ENCODE results near the gene ANKRD60. TPM values are rescaled to one million over a fixed set of nuclear protein-coding genes. Genes with fewer than 3 reads are reported as not detected.
A peak's percentile ranks its signal among the peaks of the same experiment; 100 is the strongest.

Gene ANKRD60
- total RNA-seq, 1 experiment from 2014 or later, result not detected

DNA sequence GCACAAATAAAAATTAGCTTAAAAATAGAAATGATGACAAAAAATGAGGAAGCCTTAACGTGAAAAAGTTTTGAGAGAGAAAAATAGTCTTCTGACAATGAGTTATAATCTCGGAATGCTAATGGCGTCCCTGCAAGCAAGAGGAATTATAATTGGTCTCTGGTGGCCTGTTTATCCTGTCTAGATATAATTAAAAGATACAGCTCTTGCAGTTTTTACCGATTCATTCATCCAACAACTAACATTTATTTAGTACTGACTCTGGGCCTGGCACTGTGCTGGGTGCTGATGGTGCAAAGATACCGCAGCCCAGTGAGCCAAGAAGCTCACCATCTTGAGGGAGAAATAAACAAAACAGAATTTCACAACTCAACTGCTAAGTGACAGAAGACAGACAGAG lies 31.6 kb upstream of the ANKRD60 start:
- H3K36me3 Mint-ChIP-seq, result peaks cover 10% of the 10 kb centered on the region; the same call in 1 of the 2 replicates
- H3K9me3 Mint-ChIP-seq, result no peaks in the 10 kb centered on the region
- ATAC-seq (no peak), DNase-seq (ENCODE audit: low spot score) (no peak)
- H3K4me1 Mint-ChIP-seq, result peaks cover 30% of the 10 kb centered on the region
- H3K27me3 Mint-ChIP-seq (ENCODE audit: low read depth), result no peaks in the 10 kb centered on the region
- no peak overlapping the region for H3K4me3 Mint-ChIP-seq
- POLR2A ChIA-PET, result no interaction called here
- H3K27ac Mint-ChIP-seq, result no peak overlapping the region
- CTCF ChIA-PET, result no interaction called here
- TF ChIP-seq TCF7 (CRISPR knock-in tag; IDR thresholded peaks at IDR 0.05; ENCODE audit: low read depth) (no peak), CREB1 (CRISPR knock-in tag; IDR thresholded peaks at IDR 0.05) (no peak), NFYB (CRISPR knock-in tag; conservative IDR thresholded peaks at IDR 0.05; ENCODE audit: low read depth) (no peak), SP1 (CRISPR knock-in tag; conservative IDR thresholded peaks at IDR 0.05) (no peak)

DNA sequence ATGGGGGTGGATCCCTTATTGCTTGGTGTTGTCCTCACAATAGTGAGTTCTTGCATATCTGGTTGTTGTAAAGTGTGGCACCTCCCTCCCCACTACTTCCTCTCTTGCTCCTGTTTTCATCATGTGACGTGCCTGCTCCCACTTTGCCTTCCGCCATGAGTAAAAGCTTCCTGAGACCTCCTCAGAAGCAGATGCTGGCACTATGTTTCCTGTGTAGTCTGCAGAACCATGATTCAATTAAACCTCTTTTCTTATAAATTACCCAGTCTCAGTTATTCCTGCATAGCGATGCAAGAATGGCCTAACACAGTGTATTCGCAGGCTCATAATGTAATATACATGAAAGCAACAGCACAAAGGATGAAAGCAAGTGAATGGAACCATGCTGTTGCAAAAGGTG lies 28.4 kb upstream of the ANKRD60 start:
- H3K4me1 Mint-ChIP-seq, result peaks cover 30% of the 10 kb centered on the region
- H3K27ac Mint-ChIP-seq, result peak overlapping the region; percentile 24
- H3K4me3 Mint-ChIP-seq, result no peak overlapping the region
- H3K27me3 Mint-ChIP-seq (ENCODE audit: low read depth), result no peaks in the 10 kb centered on the region
- CTCF ChIA-PET, result interaction anchor here (1.6 kb wide), 1 partner anchor 9 kb away, joined by 4 read pairs; no protein-coding TSS in a partner anchor
- no peak for TF ChIP-seq ZBTB21 (CRISPR knock-in tag; IDR thresholded peaks at IDR 0.05; ENCODE audit: borderline replicate concordance)
- TF ChIP-seq, protein P1, sequence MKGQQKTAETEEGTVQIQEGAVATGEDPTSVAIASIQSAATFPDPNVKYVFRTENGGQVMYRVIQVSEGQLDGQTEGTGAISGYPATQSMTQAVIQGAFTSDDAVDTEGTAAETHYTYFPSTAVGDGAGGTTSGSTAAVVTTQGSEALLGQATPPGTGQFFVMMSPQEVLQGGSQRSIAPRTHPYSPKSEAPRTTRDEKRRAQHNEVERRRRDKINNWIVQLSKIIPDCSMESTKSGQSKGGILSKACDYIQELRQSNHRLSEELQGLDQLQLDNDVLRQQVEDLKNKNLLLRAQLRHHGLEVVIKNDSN (CRISPR knock-in tag; IDR thresholded peaks at IDR 0.05), result peak; percentile 36; the same call in 1 of the 2 replicates
- H3K9me3 Mint-ChIP-seq, result peaks cover 18% of the 10 kb centered on the region
- POLR2A ChIA-PET, result no interaction called here
- H3K36me3 Mint-ChIP-seq, result peaks cover 18% of the 10 kb centered on the region
- DNase-seq (ENCODE audit: low spot score), result no peak
- peak; percentile 22; the same call in 1 of the 2 replicates for ATAC-seq

DNA sequence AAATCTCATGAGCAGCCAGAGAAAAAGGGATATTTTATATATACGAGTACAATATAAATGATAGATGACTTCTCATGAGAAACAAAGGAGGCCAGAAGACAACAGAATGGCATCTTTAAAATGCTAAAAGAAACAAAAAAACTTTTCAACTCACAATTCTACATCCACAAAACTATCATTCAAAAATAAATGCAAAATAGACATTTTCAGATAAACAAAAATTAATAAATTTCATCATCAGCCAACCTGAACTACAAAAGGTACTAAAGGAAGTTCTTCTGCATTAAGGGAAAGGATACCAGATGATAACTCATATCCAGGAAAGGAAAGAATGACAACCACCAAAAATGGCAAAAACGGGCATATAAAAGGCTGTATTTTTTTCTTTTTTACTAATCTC lies 27.9 kb upstream of the ANKRD60 start:
- ATAC-seq, result no peak
- peaks cover 18% of the 10 kb centered on the region for H3K9me3 Mint-ChIP-seq
- no peak overlapping the region for H3K4me3 Mint-ChIP-seq
- CTCF ChIA-PET, result interaction anchor here (1.6 kb wide), 1 partner anchor 8 kb away, joined by 4 read pairs; no protein-coding TSS in a partner anchor
- no peak overlapping the region for H3K27ac Mint-ChIP-seq
- peaks cover 30% of the 10 kb centered on the region for H3K4me1 Mint-ChIP-seq
- POLR2A ChIA-PET, result no interaction called here
- no peak for DNase-seq (ENCODE audit: low spot score)
- TF ChIP-seq, protein P2, sequence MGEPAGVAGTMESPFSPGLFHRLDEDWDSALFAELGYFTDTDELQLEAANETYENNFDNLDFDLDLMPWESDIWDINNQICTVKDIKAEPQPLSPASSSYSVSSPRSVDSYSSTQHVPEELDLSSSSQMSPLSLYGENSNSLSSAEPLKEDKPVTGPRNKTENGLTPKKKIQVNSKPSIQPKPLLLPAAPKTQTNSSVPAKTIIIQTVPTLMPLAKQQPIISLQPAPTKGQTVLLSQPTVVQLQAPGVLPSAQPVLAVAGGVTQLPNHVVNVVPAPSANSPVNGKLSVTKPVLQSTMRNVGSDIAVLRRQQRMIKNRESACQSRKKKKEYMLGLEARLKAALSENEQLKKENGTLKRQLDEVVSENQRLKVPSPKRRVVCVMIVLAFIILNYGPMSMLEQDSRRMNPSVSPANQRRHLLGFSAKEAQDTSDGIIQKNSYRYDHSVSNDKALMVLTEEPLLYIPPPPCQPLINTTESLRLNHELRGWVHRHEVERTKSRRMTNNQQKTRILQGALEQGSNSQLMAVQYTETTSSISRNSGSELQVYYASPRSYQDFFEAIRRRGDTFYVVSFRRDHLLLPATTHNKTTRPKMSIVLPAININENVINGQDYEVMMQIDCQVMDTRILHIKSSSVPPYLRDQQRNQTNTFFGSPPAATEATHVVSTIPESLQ (CRISPR knock-in tag; IDR thresholded peaks at IDR 0.05), result no peak
- TF ChIP-seq, protein P3, sequence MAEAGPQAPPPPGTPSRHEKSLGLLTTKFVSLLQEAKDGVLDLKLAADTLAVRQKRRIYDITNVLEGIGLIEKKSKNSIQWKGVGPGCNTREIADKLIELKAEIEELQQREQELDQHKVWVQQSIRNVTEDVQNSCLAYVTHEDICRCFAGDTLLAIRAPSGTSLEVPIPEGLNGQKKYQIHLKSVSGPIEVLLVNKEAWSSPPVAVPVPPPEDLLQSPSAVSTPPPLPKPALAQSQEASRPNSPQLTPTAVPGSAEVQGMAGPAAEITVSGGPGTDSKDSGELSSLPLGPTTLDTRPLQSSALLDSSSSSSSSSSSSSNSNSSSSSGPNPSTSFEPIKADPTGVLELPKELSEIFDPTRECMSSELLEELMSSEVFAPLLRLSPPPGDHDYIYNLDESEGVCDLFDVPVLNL (CRISPR knock-in tag; IDR thresholded peaks at IDR 0.05; ENCODE audit: borderline replicate concordance, low read depth), result no peak
- TF ChIP-seq, protein P4, sequence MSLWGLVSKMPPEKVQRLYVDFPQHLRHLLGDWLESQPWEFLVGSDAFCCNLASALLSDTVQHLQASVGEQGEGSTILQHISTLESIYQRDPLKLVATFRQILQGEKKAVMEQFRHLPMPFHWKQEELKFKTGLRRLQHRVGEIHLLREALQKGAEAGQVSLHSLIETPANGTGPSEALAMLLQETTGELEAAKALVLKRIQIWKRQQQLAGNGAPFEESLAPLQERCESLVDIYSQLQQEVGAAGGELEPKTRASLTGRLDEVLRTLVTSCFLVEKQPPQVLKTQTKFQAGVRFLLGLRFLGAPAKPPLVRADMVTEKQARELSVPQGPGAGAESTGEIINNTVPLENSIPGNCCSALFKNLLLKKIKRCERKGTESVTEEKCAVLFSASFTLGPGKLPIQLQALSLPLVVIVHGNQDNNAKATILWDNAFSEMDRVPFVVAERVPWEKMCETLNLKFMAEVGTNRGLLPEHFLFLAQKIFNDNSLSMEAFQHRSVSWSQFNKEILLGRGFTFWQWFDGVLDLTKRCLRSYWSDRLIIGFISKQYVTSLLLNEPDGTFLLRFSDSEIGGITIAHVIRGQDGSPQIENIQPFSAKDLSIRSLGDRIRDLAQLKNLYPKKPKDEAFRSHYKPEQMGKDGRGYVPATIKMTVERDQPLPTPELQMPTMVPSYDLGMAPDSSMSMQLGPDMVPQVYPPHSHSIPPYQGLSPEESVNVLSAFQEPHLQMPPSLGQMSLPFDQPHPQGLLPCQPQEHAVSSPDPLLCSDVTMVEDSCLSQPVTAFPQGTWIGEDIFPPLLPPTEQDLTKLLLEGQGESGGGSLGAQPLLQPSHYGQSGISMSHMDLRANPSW (CRISPR knock-in tag; conservative IDR thresholded peaks at IDR 0.05; ENCODE audit: low read depth), result no peak
- no peak for TF ChIP-seq MYBL2 (CRISPR knock-in tag; IDR thresholded peaks at IDR 0.05)
- TF ChIP-seq, protein P1 (CRISPR knock-in tag; IDR thresholded peaks at IDR 0.05), result no peak
- peaks cover 18% of the 10 kb centered on the region for H3K36me3 Mint-ChIP-seq
- H3K27me3 Mint-ChIP-seq (ENCODE audit: low read depth), result no peaks in the 10 kb centered on the region

DNA sequence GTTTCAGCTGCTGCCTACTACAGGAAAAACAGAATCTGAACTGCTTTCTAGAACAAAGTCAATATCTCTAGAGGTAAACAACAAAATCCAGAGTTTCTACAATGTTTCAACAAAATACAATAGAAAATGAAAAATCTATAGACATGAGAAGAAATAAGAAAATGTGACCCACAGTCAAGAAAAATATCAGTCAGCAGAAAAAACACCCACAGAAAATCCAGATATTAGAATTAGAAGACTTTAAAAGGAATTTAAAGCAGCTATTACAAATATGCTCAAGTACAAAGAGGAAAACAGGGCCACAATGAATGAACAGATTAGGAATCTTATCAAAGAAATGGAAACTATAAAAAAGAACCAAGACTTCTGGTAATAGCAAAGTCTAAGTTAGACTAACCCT lies 26.4 kb upstream of the ANKRD60 start:
- no peak for DNase-seq (ENCODE audit: low spot score)
- no peaks in the 10 kb centered on the region for H3K27me3 Mint-ChIP-seq (ENCODE audit: low read depth)
- TF ChIP-seq MYBL2 (CRISPR knock-in tag; IDR thresholded peaks at IDR 0.05), result no peak
- no peak for TF ChIP-seq NR2C2 (CRISPR knock-in tag; IDR thresholded peaks at IDR 0.05)
- no peak for TF ChIP-seq ZNF423 (CRISPR knock-in tag; IDR thresholded peaks at IDR 0.05)
- TF ChIP-seq GTF2I (CRISPR knock-in tag; conservative IDR thresholded peaks at IDR 0.05), result no peak
- TF ChIP-seq, protein P5, sequence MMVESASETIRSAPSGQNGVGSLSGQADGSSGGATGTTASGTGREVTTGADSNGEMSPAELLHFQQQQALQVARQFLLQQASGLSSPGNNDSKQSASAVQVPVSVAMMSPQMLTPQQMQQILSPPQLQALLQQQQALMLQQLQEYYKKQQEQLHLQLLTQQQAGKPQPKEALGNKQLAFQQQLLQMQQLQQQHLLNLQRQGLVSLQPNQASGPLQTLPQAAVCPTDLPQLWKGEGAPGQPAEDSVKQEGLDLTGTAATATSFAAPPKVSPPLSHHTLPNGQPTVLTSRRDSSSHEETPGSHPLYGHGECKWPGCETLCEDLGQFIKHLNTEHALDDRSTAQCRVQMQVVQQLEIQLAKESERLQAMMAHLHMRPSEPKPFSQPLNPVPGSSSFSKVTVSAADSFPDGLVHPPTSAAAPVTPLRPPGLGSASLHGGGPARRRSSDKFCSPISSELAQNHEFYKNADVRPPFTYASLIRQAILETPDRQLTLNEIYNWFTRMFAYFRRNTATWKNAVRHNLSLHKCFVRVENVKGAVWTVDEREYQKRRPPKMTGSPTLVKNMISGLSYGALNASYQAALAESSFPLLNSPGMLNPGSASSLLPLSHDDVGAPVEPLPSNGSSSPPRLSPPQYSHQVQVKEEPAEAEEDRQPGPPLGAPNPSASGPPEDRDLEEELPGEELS (CRISPR knock-in tag; IDR thresholded peaks at IDR 0.05), result no peak
- TF ChIP-seq, protein P6, sequence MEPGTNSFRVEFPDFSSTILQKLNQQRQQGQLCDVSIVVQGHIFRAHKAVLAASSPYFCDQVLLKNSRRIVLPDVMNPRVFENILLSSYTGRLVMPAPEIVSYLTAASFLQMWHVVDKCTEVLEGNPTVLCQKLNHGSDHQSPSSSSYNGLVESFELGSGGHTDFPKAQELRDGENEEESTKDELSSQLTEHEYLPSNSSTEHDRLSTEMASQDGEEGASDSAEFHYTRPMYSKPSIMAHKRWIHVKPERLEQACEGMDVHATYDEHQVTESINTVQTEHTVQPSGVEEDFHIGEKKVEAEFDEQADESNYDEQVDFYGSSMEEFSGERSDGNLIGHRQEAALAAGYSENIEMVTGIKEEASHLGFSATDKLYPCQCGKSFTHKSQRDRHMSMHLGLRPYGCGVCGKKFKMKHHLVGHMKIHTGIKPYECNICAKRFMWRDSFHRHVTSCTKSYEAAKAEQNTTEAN (CRISPR knock-in tag; IDR thresholded peaks at IDR 0.05), result no peak
- no peak for TF ChIP-seq ZNF263 (CRISPR knock-in tag; IDR thresholded peaks at IDR 0.05; ENCODE audit: low read depth)
- no peak for ATAC-seq
- POLR2A ChIA-PET, result no interaction called here
- CTCF ChIA-PET, result interaction anchor here (0.7 kb wide), 1 partner anchor 21 kb away, joined by 3 read pairs; no protein-coding TSS in a partner anchor
- H3K27ac Mint-ChIP-seq, result peak overlapping the region; percentile 26; the same call in 1 of the 2 replicates
- no peak overlapping the region for H3K4me3 Mint-ChIP-seq
- peaks cover 18% of the 10 kb centered on the region for H3K9me3 Mint-ChIP-seq
- peaks cover 30% of the 10 kb centered on the region for H3K4me1 Mint-ChIP-seq
- peaks cover 17% of the 10 kb centered on the region for H3K36me3 Mint-ChIP-seq

Measured in WTC11 (cell line).